ENCODE measurements around the gene SERPINB11.

- TF ChIP-seq EZH2 (IDR thresholded peaks at IDR 0.05; ENCODE audit: borderline replicate concordance, control insufficient read depth, low read depth, low read length) (no peak), ZNF384 (IDR thresholded peaks at IDR 0.05; ENCODE audit: borderline replicate concordance, low read depth, low read length) (no peak), ZBTB11 (CRISPR knock-in tag; IDR thresholded peaks at IDR 0.05) (no peak), USF1 (IDR thresholded peaks at IDR 0.05; ENCODE audit: borderline replicate concordance, extremely low read length, insufficient read depth, low read depth, low read length) (no peak)
These were observed 15.9 kb upstream of the SERPINB11 start for GRCh38 chr18:63686871-63687270.

All from GM12878 (cell line).